Daoy (cell line): ENCODE data around the gene DYRK3. TPM values are rescaled to one million over a fixed set of nuclear protein-coding genes. Genes with fewer than 3 reads are reported as not detected.
A peak's percentile ranks its signal among the peaks of the same experiment; 100 is the strongest.
"Not testable (repeated sequence)": the region's sequence is repeated elsewhere in the genome, so short reads cannot be mapped to it uniquely, and the experiment has no call there.

Experiments used
- DNase-seq: peaks from one replicate; pipeline ENCODE4 v3.0.0-alpha.2; 2015; ENCODE audit warnings: low read depth
- total RNA-seq: library from RNA; depleted of rRNA; stranded (reverse); fragments of >200 nt; shearing (Covaris generic); gene quantifications from 2 replicates; pipeline ENCODE4 v1.2.3, GENCODE V29; 2014

DYRK3 gene
- total RNA-seq, 1 experiment from 2014 or later = 16.9 TPM

- DNase-seq = peak; percentile 83
Observed at GRCh38 chr1:206631085-206631509, 4.2 kb upstream of the DYRK3 start.

GRCh38 chr1:206633708-206634121, 1.6 kb upstream of the DYRK3 start:
- peak; percentile 80 for DNase-seq

GRCh38 chr1:206634365-206635079, 814 bp upstream of the DYRK3 start:
- peak; percentile 92 for DNase-seq

DNA sequence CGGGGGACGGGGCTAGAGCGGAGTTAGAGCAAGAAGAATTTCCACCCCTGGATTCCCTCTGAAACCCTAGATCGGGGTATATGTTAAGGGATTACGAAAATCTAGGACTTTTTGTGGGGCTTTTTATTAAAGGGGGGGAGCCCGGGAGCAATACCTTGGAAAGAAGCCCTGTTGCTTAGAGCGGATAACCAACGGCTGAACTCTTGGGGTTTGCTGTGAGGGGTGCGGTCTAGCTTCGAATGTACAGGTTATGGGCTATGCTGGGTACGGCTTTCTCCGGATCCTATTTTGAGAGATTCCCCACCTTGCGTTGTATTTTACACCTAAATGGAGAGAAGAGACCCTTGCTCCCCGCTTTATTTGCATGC, 626 bp downstream of the DYRK3 start:
- DNase-seq = peak; percentile 19

DNA sequence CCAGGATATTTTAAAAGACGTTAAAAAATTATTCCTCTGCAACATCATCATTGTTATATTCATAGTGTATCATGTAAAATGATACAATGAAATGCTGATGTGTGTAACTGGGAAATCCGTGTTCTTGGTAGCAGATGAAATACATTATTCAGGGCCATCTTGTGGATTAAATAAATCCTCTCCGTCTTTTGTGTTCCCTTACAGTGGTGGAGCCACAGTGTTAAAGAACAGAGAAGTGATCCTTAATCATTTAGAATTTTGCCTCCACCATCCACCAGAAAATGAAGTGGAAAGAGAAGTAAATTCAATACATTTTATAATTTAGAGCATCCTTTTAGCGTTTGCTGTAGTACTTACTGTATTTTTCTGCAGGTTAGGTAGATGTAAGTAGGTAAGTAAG, 1.3 kb downstream of the DYRK3 start:
- DNase-seq = no peak

GRCh38 chr1:206637605-206638004, 2.3 kb downstream of the DYRK3 start:
- DNase-seq = no peak

GRCh38 chr1:206642074-206642473, 6.7 kb downstream of the DYRK3 start:
- not testable (repeated sequence) for DNase-seq

GRCh38 chr1:206643118-206643698, 7.9 kb downstream of the DYRK3 start:
- DNase-seq = no peak

DNA sequence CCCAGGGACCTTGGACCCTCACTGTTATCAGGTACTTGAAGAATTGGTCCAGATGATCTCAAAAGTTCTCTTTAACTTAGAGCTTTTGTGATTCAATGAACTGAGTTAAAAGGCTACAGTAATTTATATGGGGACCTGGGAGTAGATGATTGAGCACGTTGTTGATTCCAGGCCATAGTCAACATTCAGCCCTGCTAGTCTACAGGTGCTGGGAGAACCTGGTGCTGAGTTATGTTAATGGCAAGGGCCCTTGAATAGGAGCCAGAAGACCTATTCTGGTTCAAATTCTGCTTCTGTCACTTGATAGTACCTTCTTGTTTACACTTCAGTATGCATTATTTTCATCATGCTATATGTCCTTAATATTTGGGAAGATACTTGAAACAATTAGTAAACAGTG, 11.2 kb downstream of the DYRK3 start:
- no peak for DNase-seq

- no peak for DNase-seq
Observed at GRCh38 chr1:206647224-206647623, 11.9 kb downstream of the DYRK3 start.

GRCh38 chr1:206649261-206649921, 14.1 kb downstream of the DYRK3 start:
- DNase-seq = no peak

DNA sequence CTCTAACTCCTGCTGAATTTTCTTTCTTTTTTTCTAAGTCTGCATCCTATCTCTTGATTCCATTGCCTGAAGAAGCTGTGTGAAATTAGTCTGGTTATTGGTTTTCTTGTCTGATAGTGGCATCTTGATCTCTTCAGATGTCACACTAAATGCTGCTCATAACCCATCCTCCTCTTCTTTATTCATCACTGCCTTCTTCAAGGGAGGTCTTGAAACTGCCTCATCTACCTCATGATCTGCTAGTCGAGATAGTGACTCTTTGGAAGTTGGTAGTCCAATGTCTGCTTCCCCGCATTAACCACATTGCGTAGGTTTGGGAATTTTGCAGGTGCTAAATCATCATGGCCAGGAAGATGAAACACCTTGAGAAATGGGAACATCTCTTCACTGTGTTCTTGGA, 15.7 kb downstream of the DYRK3 start:
- DNase-seq = no peak

GRCh38 chr1:206651958-206652890, 16.9 kb downstream of the DYRK3 start:
- DNase-seq = no peak

DNA sequence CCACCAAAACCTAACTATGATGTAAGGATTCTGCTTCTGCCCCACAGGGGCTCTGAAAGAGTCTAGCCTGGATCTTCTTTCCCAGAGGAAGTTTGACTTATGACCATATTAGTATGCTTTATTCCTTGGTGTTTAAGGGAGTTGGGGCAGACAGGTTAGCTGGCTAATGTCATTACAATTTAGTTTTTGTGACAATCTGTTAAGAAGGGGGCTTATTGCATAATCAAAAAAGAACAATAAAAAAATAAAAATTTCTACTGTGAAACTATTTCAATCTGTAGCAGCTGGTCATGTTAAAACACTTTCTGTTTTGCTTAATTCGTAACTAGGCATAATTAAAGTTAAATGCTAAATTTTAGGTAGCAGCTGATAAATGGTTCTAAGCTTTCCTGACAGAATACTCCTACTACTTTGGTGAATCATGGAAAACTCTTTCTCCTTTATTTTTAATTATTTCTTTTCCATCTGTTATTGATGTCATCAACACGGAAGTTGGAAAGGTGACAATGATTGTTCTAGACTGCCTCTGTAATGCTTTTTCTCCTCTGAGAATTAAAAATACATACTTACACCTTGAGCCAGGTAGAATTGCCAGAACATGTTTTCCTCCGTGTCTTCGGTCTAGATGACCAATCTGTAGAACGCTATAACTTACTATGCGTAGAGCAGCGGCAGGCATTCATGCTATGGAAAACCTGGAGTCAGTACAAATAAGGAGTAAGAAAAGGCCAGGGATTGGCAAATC, 18.6 kb downstream of the DYRK3 start:
- DNase-seq = no peak

GRCh38 chr1:206654828-206655227, 19.5 kb downstream of the DYRK3 start:
- no peak for DNase-seq

DNA sequence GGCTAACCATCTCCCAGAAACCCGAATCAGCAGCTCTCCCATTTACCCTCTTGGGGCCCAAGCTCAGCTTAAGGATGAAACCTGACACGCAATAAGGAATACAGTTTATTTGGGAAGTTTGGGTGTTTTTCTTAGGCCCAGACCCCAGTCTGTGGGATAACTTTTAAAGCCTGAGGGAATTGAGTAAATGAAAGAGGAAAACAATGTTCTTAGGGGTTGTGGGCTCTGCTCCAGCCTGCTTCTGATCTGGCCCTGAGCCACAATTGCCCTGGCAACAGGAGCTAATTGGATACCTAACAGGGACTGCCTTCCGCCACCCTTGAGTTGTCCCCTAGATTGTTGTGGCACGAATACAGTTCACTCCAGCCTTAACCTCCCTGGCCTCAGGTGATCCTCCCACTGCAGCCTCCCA, 20.1 kb downstream of the DYRK3 start:
- no peak for DNase-seq

DNA sequence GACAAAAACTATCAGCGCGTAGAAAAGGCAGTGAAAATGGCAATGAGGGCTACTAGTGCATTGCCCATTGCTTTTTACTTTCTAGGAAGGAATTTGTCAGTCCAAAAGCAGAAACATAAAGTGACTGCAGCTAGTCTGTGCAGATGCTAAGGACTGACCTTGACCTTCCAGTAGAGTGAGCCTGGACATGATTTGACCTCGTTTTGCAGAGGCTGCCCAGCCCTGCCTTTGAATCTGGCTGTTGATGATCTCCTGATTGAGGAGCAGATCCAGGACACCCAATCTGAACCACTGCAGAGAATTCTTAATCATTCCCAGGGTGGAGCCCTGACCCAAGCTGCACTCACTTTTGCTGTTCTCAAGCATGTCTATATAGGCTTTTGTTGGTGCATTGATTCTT, 21.6 kb downstream of the DYRK3 start:
- DNase-seq = no peak

GRCh38 chr1:206657751-206658150, 22.4 kb downstream of the DYRK3 start:
- DNase-seq = no peak

- peak; percentile 51 for DNase-seq
Observed at GRCh38 chr1:206658264-206658980, 23.1 kb downstream of the DYRK3 start.

- no peak for DNase-seq
Observed at GRCh38 chr1:206658981-206659273, 23.6 kb downstream of the DYRK3 start.

- DNase-seq = no peak
Observed at GRCh38 chr1:206660136-206660535, 24.8 kb downstream of the DYRK3 start.
